Germinal center (tissue), 1 donor: ENCODE results near the gene LRRC46.

Experiments
- DNase-seq: peaks from one replicate; pipeline ENCODE4 v3.0.0; 2012; ENCODE audit warnings: mixed read lengths, low spot score

The LRRC46 gene

DNA sequence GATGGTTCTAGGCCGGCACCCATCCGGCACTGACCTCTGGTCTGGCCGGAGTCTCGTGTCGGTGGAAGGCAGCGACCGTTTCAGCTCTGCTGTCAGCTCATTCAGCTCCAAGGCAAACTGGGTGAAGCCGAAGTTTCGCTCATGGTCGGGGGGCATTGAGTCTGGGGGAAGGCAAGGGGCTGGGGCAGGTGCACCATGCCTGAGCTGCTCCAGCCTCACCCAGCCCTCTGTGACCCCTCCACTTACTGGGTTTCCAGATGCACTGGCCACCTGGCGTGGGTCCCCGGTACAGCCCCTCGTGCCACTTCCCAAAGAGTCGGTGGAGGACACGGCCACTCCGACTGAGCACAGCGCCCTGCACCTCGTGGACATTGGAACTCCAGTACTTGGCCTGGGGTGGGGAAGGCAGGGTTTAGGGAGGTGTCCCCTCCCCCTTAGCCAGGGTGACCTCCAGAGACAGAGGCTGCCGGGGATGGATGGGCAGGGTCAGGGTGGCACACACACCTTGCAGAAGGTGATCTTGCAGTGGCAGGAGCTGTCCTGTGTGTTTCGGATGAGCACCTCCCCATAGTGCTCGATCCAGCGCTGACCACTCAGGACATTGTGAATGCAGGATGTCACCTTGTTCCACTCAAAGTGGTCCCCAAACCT lies 22.5 kb upstream of the LRRC46 start:
- no peak for DNase-seq

- no peak for DNase-seq
These were observed 21.2 kb upstream of the LRRC46 start for GRCh38 chr17:47810200-47810821.

DNA sequence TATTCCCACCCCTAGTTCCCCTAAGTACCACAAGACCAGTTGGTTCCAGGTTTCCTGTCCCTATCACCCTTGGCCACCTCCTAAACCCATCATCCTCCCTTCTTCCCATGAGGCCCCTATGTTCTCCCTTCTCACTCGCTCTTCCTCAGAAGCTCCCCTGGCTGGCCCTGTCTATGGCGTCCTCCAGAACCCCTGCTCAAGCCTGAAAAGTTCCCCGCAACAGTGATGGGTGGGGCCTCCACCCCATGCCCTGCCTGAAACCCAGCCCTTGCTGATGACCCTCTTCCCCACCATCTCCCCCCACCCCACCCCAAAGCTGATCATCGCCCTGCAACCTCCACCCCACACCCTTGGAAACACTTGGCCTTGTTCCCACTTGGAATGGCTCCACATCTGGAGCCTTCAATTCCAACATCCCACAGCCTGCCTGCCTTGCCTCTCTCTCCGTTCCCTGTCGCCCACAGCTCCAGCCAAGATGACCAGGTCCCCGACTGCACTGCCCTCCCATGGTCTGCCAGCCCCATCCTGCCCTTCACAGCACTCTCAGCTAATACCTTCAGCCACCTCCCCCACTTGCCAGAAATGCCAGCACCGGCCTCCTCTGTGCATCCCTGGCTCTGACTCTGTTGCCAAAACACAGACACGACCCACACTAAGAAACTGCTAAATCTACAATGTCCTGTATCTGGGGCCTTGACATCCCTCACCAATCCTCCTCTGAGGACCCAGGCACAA lies 20.4 kb upstream of the LRRC46 start:
- DNase-seq, result no peak

GRCh38 chr17:47811709-47812108 lies 19.8 kb upstream of the LRRC46 start:
- no peak for DNase-seq

DNA sequence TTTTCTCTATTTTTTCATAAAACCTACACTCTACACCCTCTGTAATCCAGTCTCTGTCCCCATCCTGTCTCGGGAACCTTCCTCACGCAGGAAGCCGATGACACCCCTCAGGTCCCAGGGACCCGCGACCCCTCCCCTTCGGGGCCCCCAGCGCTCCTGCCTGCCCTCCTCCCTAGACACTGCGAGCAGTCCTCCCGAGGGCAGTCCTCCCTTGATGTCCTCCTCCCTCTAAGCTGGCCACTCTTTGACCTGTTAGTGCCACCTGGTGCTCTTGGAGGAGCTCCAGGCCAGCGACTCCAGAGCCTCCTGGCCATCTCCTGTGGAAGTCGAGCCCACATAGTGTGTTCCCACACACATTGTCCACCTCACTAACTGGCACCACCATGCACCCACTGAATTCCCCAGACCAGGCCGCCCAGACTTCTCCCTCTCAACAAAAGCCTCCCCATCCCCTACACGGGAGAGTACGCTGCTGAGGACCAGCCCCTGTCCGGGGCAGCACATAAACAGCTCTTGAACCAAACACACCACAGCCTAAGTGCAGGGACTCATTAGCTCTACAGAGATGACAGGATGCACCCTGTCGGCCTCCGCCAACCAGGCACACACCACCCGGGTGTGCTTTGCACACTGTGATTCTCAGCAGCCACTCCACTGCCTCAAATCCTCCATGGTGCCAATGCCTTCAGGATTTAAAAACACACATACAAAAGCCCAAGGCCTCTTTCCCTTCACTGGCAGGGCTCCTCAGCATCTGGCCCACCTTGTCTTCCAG lies 19.1 kb upstream of the LRRC46 start:
- DNase-seq, result no peak

DNA sequence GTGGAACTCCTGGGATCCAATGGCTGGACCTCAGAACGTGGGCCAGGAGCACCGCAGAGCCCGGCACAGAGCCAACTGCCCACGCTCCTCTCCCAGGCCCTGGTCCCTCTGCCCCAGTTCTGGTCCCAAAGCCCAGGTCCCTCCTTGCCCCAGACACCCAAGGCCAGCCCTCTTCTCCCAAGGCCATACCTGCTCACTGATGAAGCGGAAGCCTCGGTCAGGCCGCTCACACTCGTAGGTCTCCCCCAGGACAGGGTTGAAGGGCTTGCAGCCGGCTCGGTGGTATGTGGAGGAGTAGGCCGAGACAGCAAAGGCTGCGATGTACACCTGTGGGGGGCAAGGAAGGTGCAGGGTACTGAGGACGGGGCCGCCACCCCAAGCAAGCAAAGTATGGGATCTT lies 18.4 kb upstream of the LRRC46 start:
- no peak for DNase-seq

GRCh38 chr17:47813512-47814031 lies 17.9 kb upstream of the LRRC46 start:
- no peak for DNase-seq

DNA sequence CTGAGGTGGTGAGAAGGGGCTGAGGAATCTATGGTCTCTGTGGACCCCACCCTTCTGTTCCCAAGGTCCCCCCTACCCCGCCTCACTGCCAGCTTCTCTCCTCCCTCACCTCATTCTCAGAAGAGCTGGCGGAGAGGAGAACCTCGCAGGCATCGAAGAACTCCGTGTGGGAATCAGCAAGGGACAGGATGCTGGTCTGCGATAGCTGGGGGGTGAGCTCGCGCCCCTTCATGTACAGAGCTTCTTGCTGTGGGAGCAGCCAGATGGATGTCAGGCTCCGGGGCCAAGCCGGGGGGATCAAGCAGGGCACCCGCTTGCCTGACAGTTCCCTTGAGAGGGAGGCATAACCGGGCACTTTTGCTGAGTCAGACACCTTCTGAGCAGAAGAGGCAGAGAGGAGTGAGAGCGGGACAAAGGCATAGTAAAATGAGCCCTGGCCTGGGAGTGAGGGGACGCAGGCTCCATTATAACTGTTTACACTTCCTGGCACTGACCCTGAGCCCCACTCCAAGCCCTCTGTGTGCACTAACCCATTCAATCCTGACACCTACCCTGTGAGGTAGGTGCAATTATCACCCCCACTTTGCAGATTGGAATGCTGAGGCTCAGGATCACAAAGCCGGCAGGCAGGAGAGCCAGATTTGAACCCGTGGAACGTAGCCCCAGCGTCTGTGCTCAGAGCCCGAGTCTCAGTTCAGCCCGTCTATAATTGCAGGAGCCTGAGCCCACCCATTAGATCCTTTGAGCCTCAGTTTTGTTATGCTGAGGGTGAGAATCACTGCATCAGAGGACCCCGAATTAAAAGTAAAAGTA lies 16.2 kb upstream of the LRRC46 start:
- DNase-seq, result no peak

DNA sequence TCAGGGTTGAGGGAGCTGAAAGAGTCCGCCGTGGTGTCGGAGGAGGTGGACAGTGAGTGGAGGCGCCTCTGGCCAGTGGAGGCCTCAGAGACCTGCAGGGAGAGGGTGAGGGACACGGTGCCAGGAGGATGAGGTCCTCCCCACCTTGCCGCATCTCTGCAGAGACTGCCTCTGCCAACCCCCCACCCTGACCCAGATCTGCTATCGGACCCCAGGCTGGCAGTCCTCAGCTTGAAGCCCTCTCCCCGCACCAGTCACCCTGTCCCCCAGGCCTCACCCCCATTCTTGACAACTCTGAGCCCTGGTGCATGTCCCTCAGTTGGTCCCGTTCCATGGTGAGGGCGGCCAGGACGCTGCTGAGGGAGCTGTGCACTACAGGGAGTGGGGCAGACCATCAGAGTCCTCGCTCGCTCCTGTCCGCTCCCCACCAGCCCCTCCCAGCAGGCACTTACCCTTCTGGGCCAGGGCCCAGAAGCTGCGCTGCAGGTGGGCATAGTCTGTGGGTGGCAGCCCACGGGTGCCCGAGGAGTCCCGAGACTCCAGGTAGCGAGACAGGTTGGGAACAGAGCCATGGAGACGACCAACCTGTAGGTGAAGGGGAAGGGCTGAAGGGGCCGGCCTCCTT lies 15.2 kb upstream of the LRRC46 start:
- no peak for DNase-seq

- no peak for DNase-seq
These were observed 14.5 kb upstream of the LRRC46 start for GRCh38 chr17:47816947-47817346.

DNA sequence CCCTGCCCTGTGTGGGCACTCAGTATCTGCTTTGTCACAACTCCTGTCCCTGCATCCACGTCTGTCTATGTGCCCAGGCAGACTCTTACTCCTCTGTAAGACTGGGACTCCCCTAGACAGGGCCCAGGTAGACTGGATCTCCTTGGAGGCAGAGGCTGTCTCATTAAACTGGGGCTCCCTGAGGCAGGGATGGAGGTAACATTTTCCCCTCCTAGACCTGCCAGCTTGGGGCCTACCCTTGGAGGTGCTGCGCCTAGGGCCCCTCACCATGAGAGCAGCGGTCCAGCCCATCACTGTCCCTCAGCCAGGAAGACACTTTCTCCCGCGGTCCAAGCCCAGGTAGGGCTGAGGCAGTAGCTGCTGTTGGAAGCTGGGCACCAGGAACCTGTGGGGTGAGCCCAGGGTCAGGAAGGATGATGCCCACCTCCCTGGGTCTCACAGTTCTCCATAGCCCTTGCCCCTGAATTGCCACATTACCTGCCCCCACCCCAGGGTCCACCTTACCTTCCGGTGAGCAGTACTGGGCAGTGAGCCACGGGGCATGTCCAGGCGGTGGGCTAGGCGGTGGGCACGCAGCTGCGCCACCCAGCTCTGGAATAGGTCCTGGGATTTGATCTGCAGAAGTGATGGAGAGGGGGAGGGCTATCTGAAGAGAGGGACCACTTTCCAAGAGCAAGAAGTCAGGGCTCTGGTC lies 13.3 kb upstream of the LRRC46 start:
- DNase-seq, result no peak

DNA sequence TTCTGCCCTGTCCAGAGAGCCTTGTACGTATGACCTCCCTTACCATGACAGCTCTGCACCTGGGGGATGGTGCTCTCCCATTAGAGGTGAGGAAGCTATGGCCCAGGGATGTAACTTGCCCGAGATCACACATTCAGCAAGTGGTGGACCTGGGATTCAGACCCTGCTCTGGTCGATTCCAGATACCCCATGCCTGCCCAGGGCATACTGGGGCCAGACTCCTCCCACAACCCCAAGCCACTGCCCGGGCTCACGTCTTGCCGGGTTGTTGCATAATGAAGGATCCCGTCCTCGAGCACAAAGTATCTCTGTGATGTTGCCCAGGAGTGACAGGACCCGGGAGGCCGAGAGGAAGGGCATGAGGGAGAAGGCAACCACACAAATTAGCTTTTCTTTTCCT lies 12.0 kb upstream of the LRRC46 start:
- no peak for DNase-seq

GRCh38 chr17:47820033-47820789 lies 11.3 kb upstream of the LRRC46 start:
- no peak for DNase-seq

DNA sequence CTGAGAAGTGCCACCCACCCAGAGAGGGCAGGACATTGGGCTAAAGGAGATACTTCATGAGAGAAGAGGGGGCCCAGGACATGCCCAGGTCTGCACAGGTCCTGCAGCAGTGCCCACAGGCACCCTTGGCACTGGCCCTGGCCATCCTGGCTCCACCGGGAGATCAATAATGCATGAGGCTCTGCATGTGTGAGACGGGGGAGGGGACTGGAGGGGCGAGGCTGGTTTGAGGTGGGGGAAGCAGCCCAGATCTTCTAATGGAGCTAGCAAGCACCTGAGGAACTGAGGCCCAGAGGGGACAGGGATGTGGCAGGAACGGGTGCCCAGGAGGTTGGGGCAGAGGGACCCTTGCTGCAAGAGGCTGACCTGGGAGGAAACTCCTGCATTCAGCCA lies 10.4 kb upstream of the LRRC46 start:
- DNase-seq, result no peak

DNA sequence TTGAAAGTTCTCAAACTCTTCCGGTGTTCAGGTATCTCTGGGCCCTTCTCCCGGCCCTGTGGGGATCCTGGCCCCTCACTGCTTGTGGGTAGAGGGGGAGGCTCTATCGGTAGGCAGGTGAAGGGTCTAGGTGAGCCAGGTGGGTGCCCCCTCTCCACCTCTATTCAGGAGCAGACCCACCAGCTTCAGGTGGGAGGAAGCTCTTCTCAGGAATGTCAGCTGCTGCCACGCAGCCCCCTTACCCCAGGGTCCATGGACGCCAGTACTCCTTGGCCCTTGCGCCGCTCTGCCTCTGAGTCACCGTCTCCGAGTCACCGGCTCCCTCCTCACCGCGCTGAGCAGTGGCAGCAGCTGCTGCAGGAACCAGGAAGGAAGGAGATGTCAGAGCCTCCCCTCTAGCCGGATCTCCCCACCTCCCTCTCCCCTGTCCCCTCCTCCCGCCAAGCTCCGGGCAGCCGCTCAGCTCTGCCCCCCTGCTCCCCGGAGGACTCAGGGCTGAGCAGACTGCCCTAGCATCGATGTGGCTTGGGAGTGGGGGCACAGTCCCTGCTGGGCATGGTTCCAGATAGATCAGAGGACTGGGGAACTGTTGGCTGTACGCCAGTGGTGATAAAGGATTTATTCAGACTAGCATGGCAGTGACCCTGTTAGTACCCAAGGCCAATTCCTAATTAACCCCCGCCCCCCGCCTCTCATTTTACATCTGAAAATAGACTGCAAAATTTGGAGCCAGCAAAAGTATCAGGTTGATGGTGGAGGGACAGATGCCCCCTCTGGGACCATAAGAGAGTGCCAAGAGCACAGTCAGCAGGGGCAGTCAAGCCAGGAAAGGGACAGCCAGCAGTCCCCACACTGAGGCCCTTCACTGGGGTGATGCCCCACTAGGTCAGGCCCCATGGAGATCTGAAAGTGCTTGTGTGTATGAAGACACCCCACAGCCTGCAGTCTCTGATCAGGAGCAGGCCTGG lies 9.8 kb upstream of the LRRC46 start, which contains the start of gene OSBPL7:
Gene OSBPL7 (minus strand): TSS at position 371 of the 968 bp plus-strand sequence. CDS start 1,516 bp downstream, outside the sequence.
- peak; percentile 77 for DNase-seq

DNA sequence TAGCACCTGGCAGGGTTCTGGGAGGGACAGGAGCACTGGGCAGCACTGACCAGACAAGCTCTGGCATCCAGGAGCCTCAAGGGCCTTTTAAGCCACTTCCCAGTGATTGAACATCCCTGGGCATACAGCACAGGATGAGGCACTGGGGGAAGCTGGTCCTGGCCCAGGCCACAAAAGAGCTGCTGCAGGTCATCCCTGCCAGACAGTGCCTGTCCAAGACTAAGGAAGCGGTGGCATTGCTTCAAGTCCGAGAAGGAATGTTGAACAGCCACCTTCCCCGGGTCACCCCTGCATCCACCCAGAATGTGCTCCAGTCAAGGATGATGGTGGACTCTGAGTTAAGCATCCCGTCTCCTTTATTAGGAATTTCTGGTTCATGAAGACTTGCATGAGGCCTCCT lies 8.7 kb upstream of the LRRC46 start:
- no peak for DNase-seq

DNA sequence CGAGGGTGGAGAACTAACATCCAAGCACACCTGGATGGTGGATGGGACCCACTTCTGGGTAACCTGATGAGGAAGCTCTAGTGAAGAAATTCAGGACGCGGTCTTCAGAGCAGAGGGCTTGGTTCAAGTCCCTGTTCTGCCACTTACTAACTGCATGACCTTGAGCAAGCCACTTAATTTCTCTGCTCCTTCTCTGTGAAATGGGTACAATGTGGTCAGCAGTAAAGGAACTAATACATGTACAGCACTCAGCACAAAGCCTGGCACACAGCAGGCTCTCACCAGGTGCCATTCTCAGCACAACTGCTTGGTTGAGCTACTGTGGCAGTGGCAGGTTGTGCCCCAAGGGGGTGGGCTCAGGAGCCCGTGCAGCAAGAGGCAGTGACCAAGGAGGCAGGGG lies 8.0 kb upstream of the LRRC46 start:
- DNase-seq, result no peak

- DNase-seq, result no peak
These were observed 1.6 kb upstream of the LRRC46 start for GRCh38 chr17:47829870-47830269.
